Cardiac septum (tissue), 1 donor: ENCODE results near the gene SRSF6. TPM values are rescaled to one million over a fixed set of nuclear protein-coding genes. Genes with fewer than 3 reads are reported as not detected.
"Not testable (repeated sequence)": the region's sequence is repeated elsewhere in the genome, so short reads cannot be mapped to it uniquely, and the experiment has no call there.

Experiments used
- DNase-seq: peaks from one replicate; pipeline ENCODE4 v3.0.0-alpha.2; 2020; ENCODE audit warnings: low spot score
- intact Hi-C: fragments of 100-400 bp; cut with DNase I; formaldehyde crosslinking; loops from one replicate; pipeline ENCODE4 v1.14.0; 2022
- total RNA-seq: library from RNA; stranded (reverse); fragmentation: NEBNext Ultra II Directional; extraction: Animal tissue kit (Norgen Biotek cat#: 25700); gene quantifications from one replicate; pipeline ENCODE4 v1.2.1, GENCODE V29; 2021
- donor health status: DM: no; HTN: no; CAD: no.

Gene SRSF6
- total RNA-seq, 1 donor from 2014 or later: 57.4 TPM

DNA sequence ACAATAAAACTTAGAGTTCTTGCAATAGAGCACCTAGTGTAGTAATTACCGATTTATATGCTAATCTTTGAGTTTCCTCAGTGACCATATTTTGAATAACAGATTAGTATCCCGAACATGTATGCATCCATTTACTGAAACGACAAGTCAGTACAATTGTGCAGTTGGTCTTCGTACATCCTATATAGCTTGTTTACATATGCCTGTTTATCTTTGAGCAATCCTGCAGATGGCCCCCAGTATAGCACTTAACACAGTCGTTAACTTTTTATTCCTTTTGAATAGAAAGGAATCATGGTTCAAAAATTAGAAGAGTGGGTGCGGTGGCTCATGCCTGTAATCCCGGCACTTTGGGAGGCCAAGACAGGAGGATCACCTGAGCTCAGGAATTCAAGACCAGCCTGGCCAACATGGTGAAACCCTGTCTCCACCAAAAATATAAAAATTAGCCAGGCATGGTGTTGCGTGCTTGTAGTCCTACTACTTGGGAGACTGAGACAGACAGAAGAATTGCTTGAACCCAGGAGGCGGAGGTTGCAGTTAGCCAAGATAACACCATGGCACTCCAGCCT, 6.6 kb downstream of the SRSF6 start:
- DNase-seq: no peak
- intact Hi-C loops: no loop called here

DNA sequence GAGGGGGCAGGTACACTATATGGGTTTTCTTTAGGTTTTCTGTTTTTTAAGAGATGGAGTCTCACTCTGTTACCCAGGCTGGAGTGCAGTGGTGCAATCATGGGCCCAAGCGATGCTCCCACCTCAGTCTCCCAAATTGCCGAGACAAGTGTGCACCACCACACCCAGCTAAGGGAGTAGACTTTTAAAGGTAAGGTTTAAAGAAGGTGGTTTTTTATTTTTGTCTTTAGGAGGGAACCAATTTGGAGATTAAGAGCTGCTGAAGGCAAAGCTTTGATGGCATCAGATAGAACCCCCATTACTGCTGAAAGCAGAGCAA, 7.9 kb downstream of the SRSF6 start:
- no peak for DNase-seq

DNA sequence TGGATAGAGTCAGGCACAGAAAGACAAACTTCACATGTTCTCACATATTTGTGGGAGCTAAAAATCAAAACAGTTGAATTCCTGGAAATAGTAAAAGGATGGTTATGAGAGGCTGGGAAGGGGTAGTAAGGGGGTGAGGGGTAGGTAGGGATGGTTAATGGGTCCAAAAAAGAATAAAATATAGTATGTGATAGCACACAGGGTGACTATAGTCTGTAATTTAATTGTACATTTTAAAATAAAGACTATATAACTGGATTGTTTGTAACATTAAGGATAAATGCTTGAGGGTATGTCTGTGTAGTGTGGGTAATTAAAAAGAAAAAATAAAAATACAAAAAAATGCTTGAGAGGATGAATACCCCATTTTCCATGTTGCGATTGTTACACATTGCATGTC, 9.9 kb downstream of the SRSF6 start:
- intact Hi-C loops: no loop called here
- no peak for DNase-seq

More for the DNA sequence above, 7.9 kb downstream of the SRSF6 start:
- intact Hi-C loops: no loop called here

DNA sequence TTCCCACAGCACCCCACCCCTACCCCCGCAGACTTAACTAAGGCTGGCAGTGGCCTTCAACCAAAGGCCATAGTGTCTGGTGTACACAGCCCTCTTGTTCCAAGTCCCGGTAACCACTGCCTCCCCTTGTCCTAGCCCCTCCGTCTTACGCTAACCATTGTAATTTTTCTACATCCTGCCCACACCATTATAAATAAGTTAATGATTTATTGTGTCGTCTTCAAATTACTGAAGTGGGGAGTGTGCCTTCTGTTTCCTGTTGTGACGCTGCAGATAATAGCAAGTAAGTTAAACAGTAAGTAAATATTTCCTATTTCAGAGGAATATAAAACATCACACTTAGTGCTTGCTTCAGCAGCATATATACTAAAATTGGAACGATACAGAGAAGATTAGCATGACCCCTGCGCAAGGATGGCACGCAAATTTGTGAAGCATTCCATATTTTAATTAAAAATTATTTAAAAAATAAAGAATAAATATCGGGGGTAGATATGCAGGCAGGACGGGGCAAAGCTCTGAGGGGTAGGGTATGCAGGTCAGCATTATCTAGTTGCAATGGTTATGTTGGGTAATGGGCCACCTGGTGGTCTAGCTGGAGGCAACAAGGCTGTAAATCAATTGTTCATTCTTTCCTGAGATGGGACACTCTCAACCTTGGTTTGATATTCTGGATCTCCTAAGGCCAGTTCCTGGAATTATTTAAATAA, 15.1 kb downstream of the SRSF6 start:
- intact Hi-C loops: no loop called here
- DNase-seq: no peak

DNA sequence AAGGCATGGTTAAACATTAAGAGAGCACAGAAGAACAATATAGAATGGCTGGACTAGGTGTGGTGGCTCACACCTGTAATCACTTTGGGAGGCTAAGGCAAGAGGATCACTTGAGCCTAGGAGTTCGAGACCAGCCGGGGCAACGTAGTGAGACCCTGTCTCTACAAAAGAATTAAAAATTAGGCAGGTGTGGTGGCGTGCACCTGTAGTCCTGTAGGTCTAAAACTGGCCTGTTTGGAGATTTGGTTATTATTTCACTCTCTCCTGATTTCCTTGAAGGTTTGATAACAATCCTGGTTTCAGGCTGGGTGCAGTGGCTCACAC, 15.6 kb downstream of the SRSF6 start:
- intact Hi-C loops: no loop called here
- DNase-seq: no peak

DNA sequence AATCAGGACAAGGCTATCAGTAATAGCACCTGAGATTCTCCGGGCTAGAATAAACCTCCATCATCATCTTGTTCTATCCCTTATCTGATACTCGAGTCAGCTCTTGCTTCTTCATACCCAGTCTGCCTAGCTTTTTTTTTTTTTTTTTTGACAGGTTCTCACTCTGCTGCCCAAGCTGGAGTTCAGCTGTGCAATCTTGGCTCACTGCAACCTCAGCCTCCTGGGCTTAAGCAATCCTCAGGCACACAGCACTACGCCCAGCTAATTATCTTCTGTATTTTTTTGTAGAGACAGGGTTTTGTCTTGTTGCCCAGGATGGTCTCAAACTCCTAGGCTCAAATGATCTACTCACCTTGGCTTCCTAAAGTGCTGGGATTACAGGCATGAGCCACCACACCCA, 19.5 kb downstream of the SRSF6 start:
- DNase-seq: no peak
- intact Hi-C loops: no loop called here

DNA sequence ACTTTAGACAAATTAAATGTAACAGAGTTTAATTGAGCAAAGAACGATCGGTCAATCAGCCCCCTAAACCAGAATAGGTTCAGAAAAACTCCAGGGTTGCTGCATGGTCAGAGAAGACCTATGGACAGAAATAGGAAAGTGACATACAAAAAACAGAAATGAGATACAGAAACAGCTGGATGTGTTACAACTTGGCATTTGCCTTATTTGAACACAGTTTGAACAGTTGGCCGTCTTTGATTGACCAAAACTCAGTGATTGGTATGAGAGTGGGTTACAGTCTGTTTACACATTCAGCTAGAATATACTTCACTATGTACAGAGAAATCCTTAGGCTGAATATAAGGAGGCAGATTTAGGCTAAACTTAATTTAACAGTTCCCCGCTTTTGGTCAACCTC, 19.9 kb downstream of the SRSF6 start:
- DNase-seq: no peak
- intact Hi-C loops: no loop called here

DNA sequence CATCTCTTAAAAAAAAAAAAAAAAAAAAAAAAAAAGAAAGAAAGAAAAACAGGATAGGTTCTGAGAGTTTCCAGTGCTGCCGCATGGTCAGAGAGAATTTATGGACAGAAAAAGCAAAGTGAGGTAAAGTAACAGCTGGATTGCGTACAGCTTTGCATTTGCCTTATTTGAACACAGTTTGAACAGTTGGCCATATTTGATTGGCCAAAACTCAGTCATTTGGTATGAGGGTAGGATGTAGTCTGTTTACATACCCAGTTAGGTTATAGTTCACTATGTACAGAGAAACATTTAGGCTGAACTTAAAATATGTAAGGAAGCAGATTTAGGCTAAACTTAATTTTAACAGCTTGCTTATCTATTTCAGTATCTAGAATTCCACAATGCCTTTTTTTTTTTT, 32.3 kb downstream of the SRSF6 start:
- DNase-seq: no peak
- intact Hi-C loops: no loop called here

DNA sequence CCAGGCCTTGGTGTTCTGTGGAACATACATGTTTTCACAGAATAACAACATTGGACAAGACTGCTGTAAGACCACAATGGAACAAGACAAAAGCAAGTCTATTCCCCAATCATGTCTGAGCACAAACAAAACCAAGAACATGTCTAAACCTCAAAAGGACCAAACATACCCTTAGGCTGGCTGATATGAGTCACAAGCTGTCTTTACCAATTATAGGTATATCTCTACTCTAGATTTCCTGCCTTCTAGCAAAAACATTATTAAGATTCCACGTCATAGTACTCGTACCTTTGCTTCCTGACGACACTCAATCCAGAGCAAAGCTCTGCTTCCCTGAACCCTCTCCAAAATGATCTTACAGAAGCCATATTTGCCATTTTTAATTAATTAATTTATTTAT, 34.4 kb downstream of the SRSF6 start:
- intact Hi-C loops: no loop called here
- no peak for DNase-seq

DNA sequence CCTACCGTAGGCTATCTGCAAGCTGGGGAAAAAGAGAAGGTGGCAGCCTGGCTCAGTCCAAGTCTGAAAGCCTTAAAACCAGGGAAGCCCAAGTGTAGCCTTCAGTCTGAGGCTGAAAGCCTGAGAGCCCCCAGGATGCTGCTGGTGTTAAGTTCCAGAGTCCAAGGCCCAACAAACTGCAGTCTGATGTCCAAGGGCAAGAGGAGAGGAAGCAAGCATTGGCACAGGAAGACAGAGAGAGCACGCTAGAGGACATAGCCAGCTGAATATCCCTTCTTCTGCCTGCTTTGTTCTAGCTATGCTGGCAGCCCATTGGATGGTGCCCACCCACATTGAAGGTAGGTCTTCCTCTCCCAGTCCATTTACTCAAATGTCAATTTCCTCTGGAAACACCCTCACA, 37.7 kb downstream of the SRSF6 start:
- no peak for DNase-seq
- intact Hi-C loops: no loop called here

DNA sequence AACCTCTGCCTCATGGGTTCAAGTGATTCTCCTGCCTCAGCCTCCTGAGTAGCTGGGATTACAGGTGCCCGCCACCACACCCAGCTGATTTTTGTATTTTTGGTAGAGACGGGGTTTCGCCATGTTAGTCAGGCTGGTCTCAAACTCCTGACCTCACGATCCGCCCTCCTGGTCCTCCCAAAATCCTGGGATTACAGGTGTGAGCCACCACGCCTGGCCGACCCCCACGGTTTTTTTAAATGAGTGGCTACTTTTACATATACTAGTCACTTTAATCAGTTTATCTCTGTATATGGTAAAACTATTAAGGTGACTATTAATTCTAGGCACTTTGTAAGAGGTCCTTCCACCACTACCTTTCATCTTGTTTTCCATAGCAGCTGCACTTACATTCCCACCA, 44.3 kb downstream of the SRSF6 start:
- DNase-seq, intact Hi-C loops: not testable (repeated sequence)

DNA sequence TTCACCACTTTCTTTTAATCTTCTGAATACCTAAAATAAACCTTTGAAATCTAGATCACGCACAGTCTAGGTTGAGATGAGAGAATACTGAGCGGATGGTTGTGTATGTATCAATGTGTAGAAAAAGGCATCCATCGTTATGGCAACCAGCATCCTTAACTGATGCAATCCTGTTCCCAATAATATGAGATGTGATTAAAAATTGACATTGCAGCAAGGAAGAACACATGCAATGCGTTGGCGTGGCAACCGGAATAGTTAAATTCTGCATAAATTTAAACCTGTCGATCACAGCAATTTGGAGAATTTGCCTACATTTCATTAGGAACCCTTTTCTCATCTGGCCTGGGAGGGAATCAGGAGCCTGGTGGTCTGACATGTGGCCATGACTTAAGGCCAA, 48.5 kb downstream of the SRSF6 start:
- intact Hi-C loops: no loop called here
- no peak for DNase-seq

DNA sequence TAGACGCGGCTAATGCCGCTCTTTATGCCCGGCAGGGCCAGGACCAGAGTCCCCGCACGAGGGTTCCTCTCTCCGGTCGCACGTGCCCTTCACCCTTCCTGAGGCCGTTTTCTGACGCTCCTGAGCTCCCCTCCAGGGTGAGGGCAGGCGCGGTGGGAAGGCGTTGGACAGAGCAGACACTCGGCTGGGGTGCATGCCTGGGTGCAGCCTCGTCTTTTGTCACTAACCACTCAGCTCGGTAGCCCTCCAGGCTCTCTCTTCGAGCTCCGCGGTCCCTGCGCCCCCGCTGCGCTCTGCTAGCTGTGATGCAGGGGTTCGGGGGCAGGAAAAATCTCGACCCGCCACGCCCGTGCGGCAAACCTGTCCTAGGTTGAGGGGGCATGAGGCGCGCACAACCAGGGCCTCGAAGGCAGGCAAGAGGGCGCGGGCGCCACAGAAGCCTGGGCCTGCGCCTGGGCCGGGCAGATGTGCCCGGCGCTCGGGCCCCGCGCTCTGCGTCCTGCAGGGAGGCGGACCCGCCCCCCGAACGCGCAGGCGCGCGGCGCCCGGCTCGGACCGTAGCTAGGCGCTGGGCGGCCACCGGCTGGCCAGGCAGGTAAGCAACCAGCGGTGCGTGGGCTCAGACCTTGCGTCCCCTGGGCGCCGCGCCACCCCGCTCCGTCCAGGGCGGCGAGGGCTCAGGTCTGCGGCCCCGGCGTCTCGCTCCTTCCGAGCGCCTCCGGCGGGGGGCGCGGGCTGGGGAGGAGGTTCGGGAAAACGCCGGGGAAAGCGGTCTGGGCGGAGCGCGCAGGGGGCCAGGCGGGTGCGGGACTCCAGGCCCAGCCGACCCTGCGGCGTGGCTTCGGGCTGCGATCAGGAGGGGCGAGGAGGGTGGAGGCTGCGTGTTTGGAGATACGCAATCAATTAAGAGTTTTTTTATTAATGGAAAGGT, 49.7 kb downstream of the SRSF6 start, which contains the start of gene L3MBTL1:
Gene L3MBTL1 (plus strand): TSS at position 548 of the 931 bp plus-strand sequence. CDS start 5,807 bp downstream, outside the sequence.
- intact Hi-C loops: no loop called here
- peak; percentile 80 for DNase-seq

DNA sequence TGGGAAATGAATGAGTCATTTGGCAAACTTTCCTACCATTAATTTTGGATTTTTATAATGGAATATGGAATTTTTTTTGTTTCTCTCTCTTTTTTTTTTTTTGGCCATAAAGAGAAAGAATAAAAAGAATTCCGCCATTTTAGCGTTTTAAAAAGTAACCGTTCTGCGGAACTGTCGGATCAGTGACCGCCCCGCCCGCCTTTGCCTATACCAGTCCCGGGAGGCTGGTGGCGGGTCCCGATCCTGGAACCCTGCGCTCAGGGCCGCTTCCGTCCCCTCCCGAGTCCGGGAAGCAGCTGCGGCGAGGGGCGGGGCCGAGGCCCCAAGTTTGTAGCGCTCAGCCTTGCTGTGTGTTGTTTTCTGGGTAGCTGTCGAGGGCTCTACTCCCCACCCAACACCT, 50.4 kb downstream of the SRSF6 start:
- intact Hi-C loops: no loop called here
- DNase-seq: no peak

DNA sequence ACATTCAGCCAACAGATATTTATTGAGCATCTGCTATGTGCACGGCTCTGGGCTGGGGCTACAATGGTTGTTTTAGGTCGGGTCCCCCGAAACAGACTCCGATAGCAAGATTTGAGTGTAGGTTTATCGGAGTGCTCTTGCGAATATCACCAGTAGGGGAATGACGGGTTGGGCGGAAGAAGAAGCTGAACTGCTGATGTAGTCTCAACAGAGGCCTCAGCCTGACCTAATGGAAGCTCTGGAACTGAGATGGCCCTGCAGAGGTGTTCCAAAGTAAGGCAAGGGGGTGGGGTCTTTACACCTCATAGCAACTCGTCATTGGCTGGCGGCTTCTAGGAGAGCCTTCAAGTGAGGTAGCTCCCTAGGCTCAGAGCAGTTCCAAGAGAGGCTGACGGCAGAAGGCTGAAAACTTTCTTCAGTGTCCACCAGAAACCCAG, 50.9 kb downstream of the SRSF6 start:
- intact Hi-C loops: no loop called here
- no peak for DNase-seq

DNA sequence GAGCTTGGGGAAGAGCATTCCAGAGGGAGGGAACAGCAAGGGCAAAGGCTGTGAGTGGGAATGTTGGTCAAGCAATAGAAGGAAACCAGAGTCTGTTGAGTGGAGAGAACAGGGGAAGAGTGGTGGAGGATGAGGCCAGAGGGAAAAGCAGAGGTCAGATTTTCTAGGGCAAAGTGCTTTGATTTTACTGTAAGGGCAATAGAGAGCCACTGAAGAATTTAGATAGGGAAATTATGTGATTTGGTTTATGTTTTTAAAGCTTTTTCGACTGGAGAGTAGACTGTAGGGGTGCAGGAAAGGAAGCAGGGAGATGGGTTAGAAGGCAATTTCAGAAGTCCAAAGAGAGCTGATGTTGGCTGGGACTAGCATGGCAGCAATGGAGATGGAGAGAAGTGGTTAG, 54.2 kb downstream of the SRSF6 start:
- intact Hi-C loops: no loop called here

DNA sequence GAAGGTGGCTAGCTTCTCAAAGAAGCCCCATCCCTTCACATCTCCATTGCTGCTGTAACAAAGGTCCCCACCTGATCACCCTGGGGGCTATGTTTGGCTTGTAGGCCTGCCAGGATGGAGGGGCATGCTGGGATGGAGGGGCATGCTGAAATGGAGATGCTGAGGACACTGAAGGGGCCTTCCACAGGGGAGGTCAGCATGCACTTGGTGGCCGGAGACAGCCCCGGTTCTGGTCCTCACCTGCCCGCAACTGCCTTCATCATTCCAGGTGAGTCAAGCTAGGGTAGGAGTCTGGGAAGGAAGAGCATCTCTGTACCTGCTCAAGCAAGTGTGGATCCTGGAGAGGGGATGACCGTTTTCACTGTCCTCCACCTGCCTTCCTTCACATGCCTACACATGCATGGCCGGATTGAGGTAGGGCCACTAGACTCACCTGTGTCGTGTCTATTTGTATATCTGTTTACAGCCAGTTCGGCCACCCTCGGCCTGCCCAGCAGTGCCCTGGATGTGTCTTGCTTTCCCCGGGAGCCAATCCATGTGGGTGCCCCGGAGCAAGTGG, 55.8 kb downstream of the SRSF6 start:
- intact Hi-C loops: no loop called here
- DNase-seq: peak; percentile 60

More for the DNA sequence above, 54.2 kb downstream of the SRSF6 start:
- DNase-seq: no peak
